SJCRH30 (cell line): ENCODE results near the gene DVL1. TPM values are rescaled to one million over a fixed set of nuclear protein-coding genes. Genes with fewer than 3 reads are reported as not detected.
"Not testable (repeated sequence)": the region's sequence is repeated elsewhere in the genome, so short reads cannot be mapped to it uniquely, and the experiment has no call there.

Experiments
- DNase-seq, 2 experiments: peaks; one replicate each; pipeline ENCODE4 v3.0.0-alpha.2; 2015 to 2020
- H3K27ac ChIP-seq: fragments of 250-450 bp; sonication (Bioruptor Pico); 2 replicates; pipeline ENCODE4 v1.5.1; 2020; ENCODE audit warnings: mild to moderate bottlenecking, moderate library complexity
- H3K27me3 ChIP-seq: fragments of 250-450 bp; sonication (Bioruptor Pico); 2 replicates; pipeline ENCODE4 v1.5.1; 2020; ENCODE audit warnings: mild to moderate bottlenecking, moderate library complexity
- H3K36me3 ChIP-seq: fragments of 250-450 bp; sonication (Bioruptor Pico); 2 replicates; pipeline ENCODE4 v1.5.1; 2020; ENCODE audit warnings: mild to moderate bottlenecking, moderate library complexity
- H3K4me1 ChIP-seq: fragments of 250-450 bp; sonication (Bioruptor Pico); 2 replicates; pipeline ENCODE4 v1.5.1; 2020; ENCODE audit warnings: mild to moderate bottlenecking, moderate library complexity
- H3K4me3 ChIP-seq: fragments of 250-450 bp; sonication (Bioruptor Pico); 2 replicates; pipeline ENCODE4 v1.5.1; 2020; ENCODE audit warnings: mild to moderate bottlenecking, moderate library complexity
- H3K9me3 ChIP-seq: fragments of 250-450 bp; sonication (Bioruptor Pico); replicated peaks from 2 replicates; pipeline ENCODE4 v1.5.1; 2020; ENCODE audit warnings: mild to moderate bottlenecking, moderate library complexity
- total RNA-seq: library from RNA; depleted of rRNA; stranded (reverse); fragments of >200 nt; shearing (Covaris generic); gene quantifications from 2 replicates; pipeline ENCODE4 v1.2.3, GENCODE V29; 2014; rRNA removed

The DVL1 gene
- 45.8 and 52.5 TPM in 2 replicates for total RNA-seq

GRCh38 chr1:1349256-1350012, at the start of gene DVL1:
Gene DVL1 (minus strand): TSS chr1:1349418. CDS start chr1:1349065, 353 bp downstream.
- H3K4me3 ChIP-seq: peak within 1 kb of the TSS; percentile 93
- no peaks in the 10 kb centered on the region for H3K9me3 ChIP-seq
- H3K36me3 ChIP-seq: no peaks in the 10 kb centered on the region
- peak within 1 kb of the TSS; percentile 42; the same call in 1 of the 2 replicates for H3K27ac ChIP-seq
- peaks cover 24% of the 10 kb centered on the region for H3K4me1 ChIP-seq
- H3K27me3 ChIP-seq: no peaks in the 10 kb centered on the region
- DNase-seq: peak; percentile 81 to 82

DNA sequence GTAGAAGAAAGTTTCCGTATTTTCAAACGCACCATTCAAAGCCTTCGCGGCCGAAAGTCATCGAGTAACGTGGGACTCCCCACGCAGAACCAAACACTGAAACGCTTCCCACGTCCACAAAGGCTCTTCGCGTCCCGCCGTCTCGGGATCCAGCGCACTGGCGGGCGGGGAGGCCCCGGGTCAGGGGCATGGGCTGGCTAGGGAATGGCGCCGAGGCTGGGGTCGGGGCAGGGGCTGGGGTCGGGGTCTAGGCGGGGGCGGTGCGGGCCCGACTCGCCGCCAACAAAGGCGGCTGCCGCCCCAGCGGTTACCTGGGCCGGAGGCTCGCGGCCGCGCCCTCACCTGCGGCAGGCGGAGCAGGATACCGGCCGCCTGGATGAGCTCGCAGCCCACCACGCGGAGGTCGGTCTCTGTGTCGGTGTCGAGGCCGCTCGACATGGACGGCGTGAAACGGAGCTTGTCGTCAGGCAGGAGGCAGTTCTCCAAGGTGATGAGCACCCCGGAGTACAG, 49.5 kb upstream of the DVL1 start:
- peak overlapping the region; percentile 89 for H3K4me3 ChIP-seq
- no peaks in the 10 kb centered on the region for H3K9me3 ChIP-seq
- H3K27ac ChIP-seq: peak overlapping the region; percentile 39; the same call in 1 of the 2 replicates
- no peak for DNase-seq
- H3K4me1 ChIP-seq: peaks cover 14% of the 10 kb centered on the region
- peaks cover 65% of the 10 kb centered on the region for H3K36me3 ChIP-seq
- no peaks in the 10 kb centered on the region for H3K27me3 ChIP-seq

- Histone ChIP-seq H3K36me3 (peaks cover 69% of the 10 kb centered on the region), H3K4me1 (peaks cover 14% of the 10 kb centered on the region), H3K27me3 (no peaks in the 10 kb centered on the region), H3K9me3 (no peaks in the 10 kb centered on the region), H3K27ac (no peak overlapping the region), H3K4me3 (peak overlapping the region; percentile 89)
- no peak for DNase-seq
These were observed 48.8 kb upstream of the DVL1 start for GRCh38 chr1:1397839-1398523.

DNA sequence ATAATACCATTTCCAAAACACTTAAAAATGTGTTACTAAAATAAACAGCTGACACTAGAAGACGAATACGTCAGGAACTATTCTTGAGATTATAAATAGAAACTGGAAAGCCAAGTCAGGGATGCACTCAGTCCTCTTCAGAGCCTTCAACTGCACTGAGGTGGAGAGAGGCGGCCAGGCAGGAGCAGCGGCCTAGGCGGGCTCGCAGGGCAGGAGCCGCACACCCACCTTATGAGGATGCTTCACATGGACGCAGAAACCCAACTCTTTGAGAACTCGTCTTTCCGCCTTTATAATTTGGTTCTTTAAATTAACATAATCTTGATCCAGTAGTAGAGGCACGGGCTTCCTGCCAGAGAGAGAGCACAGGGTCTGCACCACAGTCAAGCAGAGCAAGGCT, 45.9 kb upstream of the DVL1 start:
- no peak for DNase-seq
- H3K4me1 ChIP-seq: peaks cover 7% of the 10 kb centered on the region; the same call in 1 of the 2 replicates
- H3K36me3 ChIP-seq: peaks cover 72% of the 10 kb centered on the region

GRCh38 chr1:1394116-1394515, 44.9 kb upstream of the DVL1 start:
- H3K4me3 ChIP-seq: no peak overlapping the region
- peaks cover 82% of the 10 kb centered on the region for H3K36me3 ChIP-seq
- no peaks in the 10 kb centered on the region for H3K9me3 ChIP-seq
- no peak overlapping the region for H3K27ac ChIP-seq
- H3K27me3 ChIP-seq: no peaks in the 10 kb centered on the region
- peaks cover 7% of the 10 kb centered on the region; the same call in 1 of the 2 replicates for H3K4me1 ChIP-seq
- DNase-seq: no peak

More for the DNA sequence above, 45.9 kb upstream of the DVL1 start:
- Histone ChIP-seq H3K9me3 (no peaks in the 10 kb centered on the region), H3K27ac (no peak overlapping the region), H3K4me3 (no peak overlapping the region), H3K27me3 (no peaks in the 10 kb centered on the region)

GRCh38 chr1:1393428-1393827, 44.2 kb upstream of the DVL1 start:
- Histone ChIP-seq H3K27ac (no peak overlapping the region), H3K9me3 (no peaks in the 10 kb centered on the region), H3K36me3 (peaks cover 89% of the 10 kb centered on the region), H3K4me3 (no peak overlapping the region), H3K4me1 (peaks cover 7% of the 10 kb centered on the region; the same call in 1 of the 2 replicates), H3K27me3 (no peaks in the 10 kb centered on the region)
- no peak for DNase-seq

DNA sequence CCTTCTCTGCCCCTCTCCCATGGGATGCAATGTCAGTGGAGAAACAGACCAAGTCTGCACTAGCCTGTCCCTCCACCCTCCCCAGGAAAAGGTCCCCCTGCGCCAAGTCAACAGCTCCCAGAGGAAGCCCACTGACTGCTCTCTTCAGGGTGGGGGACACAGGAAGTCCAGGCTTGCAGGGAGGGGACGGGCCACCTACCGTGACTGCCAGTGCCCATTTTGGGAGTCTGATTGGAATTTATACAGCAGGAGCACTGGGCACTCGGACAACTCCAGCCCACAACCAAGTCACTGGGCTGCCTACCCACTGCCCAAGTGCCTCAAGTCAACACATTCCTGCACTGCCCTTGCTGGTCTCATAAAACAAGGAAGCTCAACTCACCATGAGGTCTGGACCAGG, 43.8 kb upstream of the DVL1 start:
- Histone ChIP-seq H3K36me3 (peaks cover 92% of the 10 kb centered on the region), H3K27ac (no peak overlapping the region), H3K27me3 (no peaks in the 10 kb centered on the region), H3K4me1 (peaks cover 5% of the 10 kb centered on the region; the same call in 1 of the 2 replicates), H3K9me3 (no peaks in the 10 kb centered on the region), H3K4me3 (no peak overlapping the region)
- DNase-seq: no peak

DNA sequence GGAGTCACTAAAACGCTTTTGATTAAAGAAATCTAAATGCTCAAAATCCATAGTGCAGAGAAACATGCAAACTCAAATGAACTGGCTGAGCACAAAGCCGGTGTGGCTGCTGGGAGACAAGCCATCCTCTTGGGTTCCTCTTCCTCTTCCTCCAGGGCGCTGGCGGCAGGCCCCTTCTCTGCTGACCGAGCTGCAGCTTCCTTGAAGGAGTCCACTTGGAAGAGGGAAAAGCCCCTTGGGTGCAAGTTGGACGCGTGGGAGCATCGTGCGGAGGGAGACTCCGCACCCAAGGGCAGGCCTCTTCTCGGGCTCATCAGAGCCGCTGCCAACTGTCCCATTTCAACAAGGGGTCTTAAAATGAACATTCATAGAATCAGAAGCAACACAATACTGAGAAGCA, 42.0 kb upstream of the DVL1 start:
- peaks cover 95% of the 10 kb centered on the region for H3K36me3 ChIP-seq
- no peak overlapping the region for H3K27ac ChIP-seq
- H3K4me3 ChIP-seq: no peak overlapping the region
- no peaks in the 10 kb centered on the region for H3K9me3 ChIP-seq
- H3K4me1 ChIP-seq: no peaks in the 10 kb centered on the region; the same call in 1 of the 2 replicates
- H3K27me3 ChIP-seq: no peaks in the 10 kb centered on the region
- no peak for DNase-seq

GRCh38 chr1:1390675-1391074, 41.5 kb upstream of the DVL1 start:
- Histone ChIP-seq H3K4me1 (no peaks in the 10 kb centered on the region; the same call in 1 of the 2 replicates), H3K4me3 (no peak overlapping the region), H3K9me3 (no peaks in the 10 kb centered on the region; the same call in 1 of the 2 replicates), H3K27ac (no peak overlapping the region), H3K27me3 (no peaks in the 10 kb centered on the region), H3K36me3 (peaks cover 98% of the 10 kb centered on the region)
- no peak for DNase-seq

GRCh38 chr1:1388078-1388472, 38.9 kb upstream of the DVL1 start:
- Histone ChIP-seq H3K9me3 (peaks cover 4% of the 10 kb centered on the region), H3K27ac (no peak overlapping the region), H3K36me3 (peaks cover 90% of the 10 kb centered on the region), H3K4me3 (no peak overlapping the region), H3K4me1 (no peaks in the 10 kb centered on the region; the same call in 1 of the 2 replicates), H3K27me3 (no peaks in the 10 kb centered on the region)
- DNase-seq: no peak

DNA sequence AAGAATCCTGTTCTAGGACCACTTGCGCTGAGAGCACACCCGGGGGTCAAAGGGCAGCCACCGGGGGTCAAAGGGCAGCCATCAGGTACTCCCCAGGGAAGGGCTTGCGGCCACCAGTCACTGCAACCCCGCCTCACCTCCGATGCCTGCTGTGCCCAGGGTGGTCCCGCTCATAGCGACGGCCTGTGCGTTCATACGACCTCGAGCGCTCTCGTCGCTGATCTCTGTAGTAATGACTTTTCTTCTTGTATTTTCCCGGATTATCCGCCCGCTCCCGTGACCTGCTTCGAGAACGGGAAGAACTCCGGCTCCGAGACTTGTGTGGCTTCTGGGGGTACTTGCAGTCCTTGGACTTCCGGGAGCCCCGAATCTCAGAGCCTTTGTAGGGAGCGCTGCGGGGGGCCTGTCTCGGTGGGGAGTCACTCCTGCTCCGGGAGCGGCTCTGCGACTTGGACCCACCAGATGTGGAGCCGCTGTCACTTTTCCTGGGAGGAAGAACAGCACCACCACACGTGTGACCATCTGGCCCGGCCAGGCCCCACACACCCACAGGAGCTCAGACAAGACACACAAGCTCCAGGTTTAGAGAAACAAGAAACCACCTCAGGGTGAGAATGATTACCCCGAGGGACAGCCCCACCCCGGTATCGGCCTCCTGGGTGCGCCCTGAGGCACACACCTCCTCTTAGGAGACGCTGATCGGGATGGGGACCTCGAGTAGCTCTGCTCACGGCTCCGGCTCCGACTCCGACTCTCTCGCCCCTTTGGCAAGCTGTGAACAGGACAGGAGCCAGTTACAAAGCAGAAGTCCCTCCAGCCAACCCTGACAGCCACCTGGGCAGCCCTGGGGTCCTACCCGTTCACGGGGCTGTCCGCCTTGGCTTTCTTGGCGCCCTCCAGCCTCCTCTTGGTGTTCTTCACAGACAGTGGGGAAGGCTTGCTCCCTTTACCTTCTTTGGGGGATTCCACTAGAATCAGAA, 38.2 kb upstream of the DVL1 start:
- Histone ChIP-seq H3K4me3 (no peak overlapping the region), H3K9me3 (peaks cover 4% of the 10 kb centered on the region), H3K27ac (no peak overlapping the region), H3K27me3 (no peaks in the 10 kb centered on the region), H3K36me3 (peaks cover 84% of the 10 kb centered on the region), H3K4me1 (no peaks in the 10 kb centered on the region; the same call in 1 of the 2 replicates)
- no peak for DNase-seq

- Histone ChIP-seq H3K9me3 (peaks cover 4% of the 10 kb centered on the region), H3K4me1 (no peaks in the 10 kb centered on the region; the same call in 1 of the 2 replicates), H3K36me3 (peaks cover 69% of the 10 kb centered on the region), H3K27me3 (no peaks in the 10 kb centered on the region), H3K27ac (no peak overlapping the region), H3K4me3 (no peak overlapping the region)
- DNase-seq: no peak
These were observed 36.7 kb upstream of the DVL1 start for GRCh38 chr1:1385931-1386330.

DNA sequence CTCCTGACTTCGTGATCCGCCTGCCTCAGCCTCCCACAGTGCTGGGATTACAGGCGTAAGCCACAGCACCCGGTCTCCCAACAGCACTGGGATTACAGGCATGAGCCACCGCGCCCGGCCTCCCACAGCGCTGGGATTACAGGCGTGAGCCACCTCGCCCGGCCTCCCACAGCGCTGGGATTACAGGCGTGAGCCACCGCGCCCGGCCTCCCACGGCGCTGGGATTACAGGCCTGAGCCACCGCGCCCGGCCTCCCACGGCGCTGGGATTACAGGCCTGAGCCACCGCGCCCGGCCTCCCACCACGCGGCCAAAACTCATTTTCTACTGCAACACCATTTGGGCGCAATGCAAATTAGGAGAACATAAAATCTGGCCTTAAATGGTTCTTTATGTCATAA, 36.1 kb upstream of the DVL1 start:
- H3K4me3 ChIP-seq, H3K9me3 ChIP-seq, DNase-seq, H3K4me1 ChIP-seq, H3K27me3 ChIP-seq, H3K27ac ChIP-seq: not testable (repeated sequence)
- peaks cover 63% of the 10 kb centered on the region for H3K36me3 ChIP-seq

GRCh38 chr1:1381294-1381693, 32.1 kb upstream of the DVL1 start:
- Histone ChIP-seq H3K9me3 (peaks cover 4% of the 10 kb centered on the region), H3K27ac (no peak overlapping the region), H3K36me3 (peaks cover 23% of the 10 kb centered on the region), H3K27me3 (no peaks in the 10 kb centered on the region), H3K4me1 (peaks cover 6% of the 10 kb centered on the region), H3K4me3 (no peak overlapping the region)
- no peak for DNase-seq
